Measurements from ENCODE around the gene E2F2. TPM values are rescaled to one million over a fixed set of nuclear protein-coding genes. Genes with fewer than 3 reads are reported as not detected.

The E2F2 gene
- total RNA-seq, 4 donors from 2014 or later: 0.10 to 0.27 (median 0.17) TPM; not detected in 1

DNA sequence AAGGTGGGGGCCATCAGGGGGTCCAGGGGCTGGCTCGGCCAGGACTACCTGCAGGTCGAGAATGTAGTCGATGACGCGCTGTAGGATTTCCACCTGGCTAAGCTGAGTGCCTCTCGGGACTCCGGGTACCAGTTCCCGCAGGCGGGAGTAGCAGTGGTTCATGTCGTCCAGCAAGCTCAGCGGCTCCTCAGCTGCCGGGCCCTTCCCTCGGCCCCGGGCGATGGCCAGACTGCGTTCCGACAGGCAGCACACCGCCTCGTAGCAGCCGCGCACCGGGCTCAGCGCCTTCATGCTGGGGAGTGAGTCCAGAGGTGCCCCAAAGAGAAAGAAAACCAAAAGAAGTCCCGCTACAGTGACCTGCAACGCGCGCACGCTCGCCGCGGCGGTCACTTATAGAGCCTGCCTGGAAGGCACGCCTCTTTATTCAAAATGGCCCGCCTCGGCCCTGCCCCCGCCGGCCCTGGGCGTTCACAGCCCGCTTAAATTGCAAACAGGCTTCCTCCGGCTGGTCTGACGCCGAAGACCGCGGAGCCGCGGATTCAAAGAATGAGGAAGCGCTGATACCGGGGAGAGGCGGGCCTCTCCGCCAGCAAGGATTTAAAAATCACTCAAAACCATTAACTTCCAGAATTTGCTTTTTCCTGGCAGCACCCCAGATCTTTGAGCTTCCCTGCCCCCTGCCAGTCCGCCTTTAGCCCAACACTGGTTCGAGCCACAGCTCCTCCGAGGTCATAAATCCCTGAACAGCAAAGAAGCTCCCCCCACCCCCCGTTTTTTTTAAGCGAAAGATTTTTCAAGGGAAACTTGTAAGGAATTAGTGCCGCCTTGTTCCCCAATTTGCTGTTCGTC, 28.3 kb upstream of the E2F2 start, which contains the start of gene ID3:
ID3 (minus strand) TSS at position 366 of the 849 bp plus-strand sequence; CDS start at position 291, 75 bp downstream.
- Histone ChIP-seq H3K27me3 (no peaks in the 10 kb centered on the region), H3K27ac (peak within 1 kb of the TSS; percentile 96 to 99 (median 98)), H3K4me3 (replicated peaks in 1 of 3) (peak within 1 kb of the TSS; percentile 69 to 87 (median 73)), H3K4me1 (peaks cover 53 to 64% of the 10 kb centered on the region in 2 donors), H3K36me3 (peaks cover 12 to 23% of the 10 kb centered on the region in 2 donors), H3K9me3 (no peaks in the 10 kb centered on the region)
- intact Hi-C loops (cut with DNase I): no loop called here
- 0 to 1% methylated on average over 34 to 45 of the region's 57 CpGs for WGBS, 2 donors
- peak; percentile 96 to 100 for TF ChIP-seq POLR2A (IDR thresholded peaks at IDR 0.05)
- TF ChIP-seq, protein P1, sequence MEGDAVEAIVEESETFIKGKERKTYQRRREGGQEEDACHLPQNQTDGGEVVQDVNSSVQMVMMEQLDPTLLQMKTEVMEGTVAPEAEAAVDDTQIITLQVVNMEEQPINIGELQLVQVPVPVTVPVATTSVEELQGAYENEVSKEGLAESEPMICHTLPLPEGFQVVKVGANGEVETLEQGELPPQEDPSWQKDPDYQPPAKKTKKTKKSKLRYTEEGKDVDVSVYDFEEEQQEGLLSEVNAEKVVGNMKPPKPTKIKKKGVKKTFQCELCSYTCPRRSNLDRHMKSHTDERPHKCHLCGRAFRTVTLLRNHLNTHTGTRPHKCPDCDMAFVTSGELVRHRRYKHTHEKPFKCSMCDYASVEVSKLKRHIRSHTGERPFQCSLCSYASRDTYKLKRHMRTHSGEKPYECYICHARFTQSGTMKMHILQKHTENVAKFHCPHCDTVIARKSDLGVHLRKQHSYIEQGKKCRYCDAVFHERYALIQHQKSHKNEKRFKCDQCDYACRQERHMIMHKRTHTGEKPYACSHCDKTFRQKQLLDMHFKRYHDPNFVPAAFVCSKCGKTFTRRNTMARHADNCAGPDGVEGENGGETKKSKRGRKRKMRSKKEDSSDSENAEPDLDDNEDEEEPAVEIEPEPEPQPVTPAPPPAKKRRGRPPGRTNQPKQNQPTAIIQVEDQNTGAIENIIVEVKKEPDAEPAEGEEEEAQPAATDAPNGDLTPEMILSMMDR (IDR thresholded peaks at IDR 0.05): peak in 1 of 6 experiments; percentile 3
- peak; percentile 98 to 99 for DNase-seq

DNA sequence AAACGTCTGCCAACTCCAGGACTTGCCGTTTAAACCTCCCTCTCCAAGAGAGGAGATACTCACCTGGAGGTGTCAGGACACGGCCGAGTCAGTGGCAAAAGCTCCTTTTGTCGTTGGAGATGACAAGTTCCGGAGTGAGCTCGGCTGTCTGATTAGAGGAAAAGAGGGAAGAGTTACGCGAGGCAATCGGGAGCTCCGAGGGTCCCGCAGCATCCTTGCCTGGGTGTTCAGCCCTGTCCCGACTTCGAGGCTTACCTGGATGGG, 27.8 kb upstream of the E2F2 start:
- H3K9me3 ChIP-seq: no peaks in the 10 kb centered on the region
- H3K4me1 ChIP-seq: peaks cover 53 to 65% of the 10 kb centered on the region in 2 donors
- peak overlapping the region; percentile 96 to 99 (median 98) for H3K27ac ChIP-seq
- peaks cover 12 to 23% of the 10 kb centered on the region in 2 donors for H3K36me3 ChIP-seq
- WGBS, 2 donors: 0 to 1% methylated on average over 13 to 14 of the region's 14 CpGs
- H3K4me3 ChIP-seq (replicated peaks in 1 of 3): peak overlapping the region; percentile 69 to 87 (median 73)
- intact Hi-C loops (cut with DNase I): no loop called here
- TF ChIP-seq, protein P1 (IDR thresholded peaks at IDR 0.05): no peak
- TF ChIP-seq POLR2A (IDR thresholded peaks at IDR 0.05): no peak
- H3K27me3 ChIP-seq: no peaks in the 10 kb centered on the region
- DNase-seq: no peak

DNA sequence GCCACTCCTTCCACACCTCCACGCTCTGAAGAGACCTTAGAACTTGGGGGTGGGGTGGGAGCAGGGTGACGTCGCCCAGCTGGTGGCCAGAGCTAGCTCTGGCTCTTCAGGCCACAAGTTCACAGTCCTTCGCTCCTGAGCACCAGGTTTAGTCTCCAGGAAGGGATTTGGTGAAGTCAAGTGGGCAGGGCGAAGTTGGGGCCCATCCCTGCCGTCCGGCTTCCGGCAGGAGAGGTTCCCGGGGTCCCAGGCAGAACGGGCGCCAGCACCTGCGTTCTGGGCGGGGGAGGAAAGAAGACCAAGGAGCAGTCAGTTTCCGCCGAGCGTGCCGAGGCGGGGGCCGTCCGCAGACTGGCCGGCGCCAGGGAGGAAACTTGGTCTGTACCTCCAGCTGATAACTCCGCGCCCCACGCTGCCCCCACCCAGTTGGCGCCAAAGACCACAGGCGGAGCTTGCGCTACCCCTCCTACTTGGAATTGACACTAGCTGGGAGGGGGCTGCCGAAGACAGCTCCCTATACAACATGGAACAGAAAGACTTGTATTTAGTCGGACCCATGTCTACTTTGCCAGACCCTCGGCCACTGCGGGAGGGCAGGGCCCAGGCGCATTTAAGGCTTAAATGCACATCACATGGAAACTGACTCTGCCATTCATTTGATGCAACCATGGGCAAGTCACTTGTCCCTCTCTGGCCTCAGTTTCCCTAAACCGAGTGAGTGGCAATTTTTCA, 27.3 kb upstream of the E2F2 start:
- 0 to 1% methylated on average over 15 to 28 of the region's 34 CpGs for WGBS, 2 donors
- H3K4me3 ChIP-seq (replicated peaks in 1 of 3): peak overlapping the region; percentile 69 to 87 (median 73)

DNA sequence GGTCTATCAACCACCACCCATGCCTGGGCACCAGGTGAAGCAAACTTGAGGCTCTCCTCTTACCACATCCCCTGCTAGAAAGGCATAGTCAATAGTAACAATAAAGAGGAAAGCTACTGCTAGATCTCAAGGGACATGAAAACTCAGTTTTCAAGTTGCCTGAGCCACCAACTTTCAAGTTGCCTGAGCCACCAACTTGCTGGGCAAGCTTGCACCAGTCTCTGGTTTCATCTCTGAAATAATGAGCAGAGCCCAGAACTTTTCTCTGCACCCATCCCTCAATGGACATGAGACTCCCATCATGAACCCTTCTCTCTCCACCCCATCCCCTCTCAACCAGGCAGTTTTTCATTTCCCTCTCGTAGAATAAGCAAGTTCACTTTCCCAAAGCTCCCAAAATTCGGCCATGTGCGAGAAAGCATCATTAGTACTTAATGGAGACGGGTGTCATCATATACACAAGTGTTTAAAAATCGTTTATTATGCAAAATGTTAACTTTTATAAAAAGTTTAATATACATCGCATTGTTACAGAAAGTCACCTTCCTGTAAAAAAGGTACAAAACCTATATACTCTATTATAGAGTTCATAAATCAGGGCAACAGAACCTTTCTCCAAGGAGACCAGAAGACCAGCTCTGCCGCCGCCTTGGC, 26.6 kb upstream of the E2F2 start:
- Histone ChIP-seq H3K4me1 (peaks cover 51 to 59% of the 10 kb centered on the region in 2 donors), H3K36me3 (peaks cover 12 to 23% of the 10 kb centered on the region in 2 donors)

More for the DNA sequence above, 27.3 kb upstream of the E2F2 start:
- Histone ChIP-seq H3K27ac (peak overlapping the region; percentile 96 to 99 (median 98)), H3K27me3 (no peaks in the 10 kb centered on the region), H3K4me1 (peaks cover 53 to 65% of the 10 kb centered on the region in 2 donors), H3K36me3 (peaks cover 12 to 23% of the 10 kb centered on the region in 2 donors), H3K9me3 (no peaks in the 10 kb centered on the region)
- TF ChIP-seq, protein P1 (IDR thresholded peaks at IDR 0.05): no peak
- peak; percentile 30 to 80 for TF ChIP-seq POLR2A (IDR thresholded peaks at IDR 0.05)
- intact Hi-C loops (cut with DNase I): no loop called here
- peak; percentile 82 to 85 for DNase-seq

More for the DNA sequence above, 26.6 kb upstream of the E2F2 start:
- Histone ChIP-seq H3K27me3 (no peaks in the 10 kb centered on the region), H3K9me3 (no peaks in the 10 kb centered on the region), H3K4me3 (replicated peaks in 1 of 3) (peak overlapping the region; percentile 69 to 87 (median 73)), H3K27ac (peak overlapping the region; percentile 96 to 99 (median 98))
- WGBS, 2 donors: 12 to 22% methylated on average over 8 of the region's 8 CpGs
- TF ChIP-seq POLR2A (IDR thresholded peaks at IDR 0.05): no peak
- TF ChIP-seq, protein P1 (IDR thresholded peaks at IDR 0.05): no peak
- intact Hi-C loops (cut with DNase I): no loop called here
- DNase-seq: no peak

Measured in thyroid gland (tissue), 4 donors.